ENCODE results near the gene USP46. TPM values are rescaled to one million over a fixed set of nuclear protein-coding genes. Genes with fewer than 3 reads are reported as not detected.

Gene USP46
- total RNA-seq, 1 donor from 2014 or later: 33.1 TPM

DNA sequence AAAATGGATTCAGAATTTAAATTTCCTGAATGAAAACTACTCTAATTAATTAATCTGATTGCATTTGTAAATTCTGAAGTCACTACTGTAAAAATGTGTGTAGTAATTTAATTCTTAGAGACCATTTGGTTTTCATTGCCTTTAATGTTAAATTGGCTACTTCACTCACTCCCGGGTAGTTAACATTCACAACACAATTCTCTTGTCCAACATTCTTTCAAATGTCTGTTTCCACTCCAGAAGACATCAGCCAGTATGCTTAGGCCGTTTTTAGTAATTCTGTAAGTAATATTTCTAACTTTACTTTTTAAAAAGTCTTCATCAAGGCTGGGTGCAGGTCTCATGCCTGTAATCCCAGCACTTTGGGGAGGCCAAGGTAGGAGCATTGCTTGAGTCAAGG lies 21.3 kb upstream of the USP46 start:
- Mint-ChIP-seq H3K4me3 (ENCODE audit: low read depth) (no peak overlapping the region), H3K9me3 (ENCODE audit: low read depth) (no peaks in the 10 kb centered on the region), H3K27me3 (no peaks in the 10 kb centered on the region), H3K4me1 (ENCODE audit: low read depth) (no peaks in the 10 kb centered on the region), H3K36me3 (ENCODE audit: insufficient read depth) (no peaks in the 10 kb centered on the region), H3K27ac (no peak overlapping the region)
- no peak for DNase-seq (ENCODE audit: low spot score, unreplicated experiment)
- TF ChIP-seq, protein P1, sequence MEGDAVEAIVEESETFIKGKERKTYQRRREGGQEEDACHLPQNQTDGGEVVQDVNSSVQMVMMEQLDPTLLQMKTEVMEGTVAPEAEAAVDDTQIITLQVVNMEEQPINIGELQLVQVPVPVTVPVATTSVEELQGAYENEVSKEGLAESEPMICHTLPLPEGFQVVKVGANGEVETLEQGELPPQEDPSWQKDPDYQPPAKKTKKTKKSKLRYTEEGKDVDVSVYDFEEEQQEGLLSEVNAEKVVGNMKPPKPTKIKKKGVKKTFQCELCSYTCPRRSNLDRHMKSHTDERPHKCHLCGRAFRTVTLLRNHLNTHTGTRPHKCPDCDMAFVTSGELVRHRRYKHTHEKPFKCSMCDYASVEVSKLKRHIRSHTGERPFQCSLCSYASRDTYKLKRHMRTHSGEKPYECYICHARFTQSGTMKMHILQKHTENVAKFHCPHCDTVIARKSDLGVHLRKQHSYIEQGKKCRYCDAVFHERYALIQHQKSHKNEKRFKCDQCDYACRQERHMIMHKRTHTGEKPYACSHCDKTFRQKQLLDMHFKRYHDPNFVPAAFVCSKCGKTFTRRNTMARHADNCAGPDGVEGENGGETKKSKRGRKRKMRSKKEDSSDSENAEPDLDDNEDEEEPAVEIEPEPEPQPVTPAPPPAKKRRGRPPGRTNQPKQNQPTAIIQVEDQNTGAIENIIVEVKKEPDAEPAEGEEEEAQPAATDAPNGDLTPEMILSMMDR (IDR thresholded peaks at IDR 0.05; ENCODE audit: unreplicated experiment): no peak

DNA sequence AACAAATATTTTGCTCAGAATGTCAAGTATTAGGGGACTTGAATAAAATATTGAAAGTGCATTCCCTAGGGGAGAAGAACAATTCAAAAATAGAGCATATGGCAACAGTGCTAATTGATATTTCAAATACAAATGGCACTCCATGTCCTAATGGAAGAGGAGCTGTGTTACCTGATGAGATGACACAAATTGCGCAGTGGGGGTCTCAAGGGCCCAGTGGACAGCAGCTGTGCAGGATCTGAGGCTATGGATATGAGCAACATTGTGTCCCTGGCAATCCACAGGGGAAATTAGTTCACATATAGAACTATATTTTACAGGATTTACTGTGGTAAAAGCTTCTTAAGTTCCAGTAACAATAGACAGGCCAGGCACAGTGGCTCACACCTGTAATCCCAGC lies 17.4 kb upstream of the USP46 start:
- no peak for DNase-seq (ENCODE audit: low spot score, unreplicated experiment)
- Mint-ChIP-seq H3K4me3 (ENCODE audit: low read depth) (no peak overlapping the region), H3K4me1 (ENCODE audit: low read depth) (no peaks in the 10 kb centered on the region), H3K9me3 (ENCODE audit: low read depth) (no peaks in the 10 kb centered on the region), H3K27me3 (no peaks in the 10 kb centered on the region), H3K36me3 (ENCODE audit: insufficient read depth) (no peaks in the 10 kb centered on the region), H3K27ac (no peak overlapping the region)
- TF ChIP-seq, protein P1 (IDR thresholded peaks at IDR 0.05; ENCODE audit: unreplicated experiment): no peak

DNA sequence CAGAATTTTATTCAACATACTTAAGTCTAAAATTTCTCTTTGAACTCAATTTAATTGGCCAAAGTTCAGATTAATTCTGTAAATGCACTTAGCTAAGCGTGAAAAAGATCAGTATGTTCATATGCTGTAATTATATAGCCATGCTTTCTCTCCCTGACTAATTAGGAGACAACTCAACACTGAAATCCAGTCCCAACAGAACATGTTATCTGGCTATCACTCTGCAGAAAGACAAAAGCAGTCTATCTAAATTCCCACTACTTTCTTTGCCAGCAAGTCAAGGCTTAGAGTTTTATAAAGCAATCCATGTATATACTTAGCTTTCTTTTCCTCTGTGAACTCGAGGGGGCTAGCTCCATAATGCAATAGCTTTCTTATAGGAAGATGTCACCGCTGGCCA lies 16.0 kb upstream of the USP46 start:
- no peak for DNase-seq (ENCODE audit: low spot score, unreplicated experiment)
- Mint-ChIP-seq H3K36me3 (ENCODE audit: insufficient read depth) (no peaks in the 10 kb centered on the region), H3K4me3 (ENCODE audit: low read depth) (no peak overlapping the region), H3K4me1 (ENCODE audit: low read depth) (peaks cover under 1% of the 10 kb centered on the region), H3K9me3 (ENCODE audit: low read depth) (no peaks in the 10 kb centered on the region), H3K27me3 (no peaks in the 10 kb centered on the region), H3K27ac (no peak overlapping the region)
- TF ChIP-seq, protein P1 (IDR thresholded peaks at IDR 0.05; ENCODE audit: unreplicated experiment): no peak

DNA sequence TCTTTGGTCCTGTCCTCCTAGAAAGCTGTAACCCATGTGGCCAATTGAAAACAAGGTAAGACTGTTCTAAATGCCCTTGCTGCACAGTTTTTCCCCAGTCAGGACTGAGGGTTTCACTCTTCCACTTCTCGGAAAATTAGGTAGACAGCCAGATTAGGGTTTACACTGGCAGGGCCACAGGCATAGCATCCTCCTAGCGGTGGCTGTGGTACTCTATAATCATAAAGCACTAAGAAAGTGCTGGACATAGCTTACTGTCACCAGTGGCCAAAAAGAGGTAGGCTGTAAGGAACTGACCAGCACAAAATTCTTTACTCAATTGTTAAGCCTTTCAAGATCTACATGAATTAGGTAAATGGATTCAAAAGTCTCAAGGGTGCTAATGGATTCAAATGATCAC lies 11.6 kb upstream of the USP46 start:
- no peak overlapping the region for H3K27ac Mint-ChIP-seq
- TF ChIP-seq, protein P1 (IDR thresholded peaks at IDR 0.05; ENCODE audit: unreplicated experiment): no peak
- H3K27me3 Mint-ChIP-seq: no peaks in the 10 kb centered on the region
- no peaks in the 10 kb centered on the region for H3K36me3 Mint-ChIP-seq (ENCODE audit: insufficient read depth)
- H3K4me1 Mint-ChIP-seq (ENCODE audit: low read depth): peaks cover 2% of the 10 kb centered on the region
- H3K9me3 Mint-ChIP-seq (ENCODE audit: low read depth): no peaks in the 10 kb centered on the region
- H3K4me3 Mint-ChIP-seq (ENCODE audit: low read depth): no peak overlapping the region
- no peak for DNase-seq (ENCODE audit: low spot score, unreplicated experiment)

- TF ChIP-seq, protein P1 (IDR thresholded peaks at IDR 0.05; ENCODE audit: unreplicated experiment): no peak
- Mint-ChIP-seq H3K27me3 (no peaks in the 10 kb centered on the region), H3K9me3 (ENCODE audit: low read depth) (no peaks in the 10 kb centered on the region), H3K27ac (peak overlapping the region; percentile 31), H3K36me3 (ENCODE audit: insufficient read depth) (no peaks in the 10 kb centered on the region), H3K4me1 (ENCODE audit: low read depth) (peaks cover 2% of the 10 kb centered on the region), H3K4me3 (ENCODE audit: low read depth) (no peak overlapping the region)
- DNase-seq (ENCODE audit: low spot score, unreplicated experiment): no peak
These were observed 11.0 kb upstream of the USP46 start for GRCh38 chr4:52670121-52670520.
